ENCODE results near the gene PNRC2. TPM values are rescaled to one million over a fixed set of nuclear protein-coding genes. Genes with fewer than 3 reads are reported as not detected.
"Not testable (repeated sequence)": the region's sequence is repeated elsewhere in the genome, so short reads cannot be mapped to it uniquely, and the experiment has no call there.

PNRC2 gene
- total RNA-seq, 6 experiments from 2014 or later: 24.3 to 41.2 (median 33.4) TPM

DNA sequence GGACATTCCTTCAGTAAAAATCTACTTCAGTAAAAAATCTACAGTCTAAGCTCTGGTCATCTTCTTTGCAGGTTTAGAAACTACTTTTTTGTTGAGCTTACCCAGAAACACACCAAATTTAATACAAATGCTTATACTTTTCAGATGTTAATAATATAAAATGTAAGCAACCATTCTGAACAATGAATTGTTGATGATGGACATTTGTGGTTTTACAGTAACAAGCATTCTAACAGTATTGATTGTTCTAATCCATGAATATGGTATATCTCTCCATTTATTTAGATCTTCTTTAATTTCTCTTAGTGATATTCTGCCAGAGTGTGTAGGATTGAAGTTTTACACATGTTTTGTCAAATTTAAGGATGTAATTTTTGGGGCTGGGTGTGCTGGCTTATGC, 47.5 kb downstream of the PNRC2 start:
- intact Hi-C loops (cut with DNase I): no loop called here
- no peaks in the 10 kb centered on the region for H3K9me3 ChIP-seq
- no peaks in the 10 kb centered on the region for H3K36me3 ChIP-seq
- no peak overlapping the region for H3K4me3 ChIP-seq
- peaks cover 0 to 7% (median 0%) of the 10 kb centered on the region in 4 donors for H3K4me1 ChIP-seq
- ATAC-seq (no peak), DNase-seq (no peak)
- no peak for TF ChIP-seq POLR2A (IDR thresholded peaks at IDR 0.05)
- TF ChIP-seq, protein P1, sequence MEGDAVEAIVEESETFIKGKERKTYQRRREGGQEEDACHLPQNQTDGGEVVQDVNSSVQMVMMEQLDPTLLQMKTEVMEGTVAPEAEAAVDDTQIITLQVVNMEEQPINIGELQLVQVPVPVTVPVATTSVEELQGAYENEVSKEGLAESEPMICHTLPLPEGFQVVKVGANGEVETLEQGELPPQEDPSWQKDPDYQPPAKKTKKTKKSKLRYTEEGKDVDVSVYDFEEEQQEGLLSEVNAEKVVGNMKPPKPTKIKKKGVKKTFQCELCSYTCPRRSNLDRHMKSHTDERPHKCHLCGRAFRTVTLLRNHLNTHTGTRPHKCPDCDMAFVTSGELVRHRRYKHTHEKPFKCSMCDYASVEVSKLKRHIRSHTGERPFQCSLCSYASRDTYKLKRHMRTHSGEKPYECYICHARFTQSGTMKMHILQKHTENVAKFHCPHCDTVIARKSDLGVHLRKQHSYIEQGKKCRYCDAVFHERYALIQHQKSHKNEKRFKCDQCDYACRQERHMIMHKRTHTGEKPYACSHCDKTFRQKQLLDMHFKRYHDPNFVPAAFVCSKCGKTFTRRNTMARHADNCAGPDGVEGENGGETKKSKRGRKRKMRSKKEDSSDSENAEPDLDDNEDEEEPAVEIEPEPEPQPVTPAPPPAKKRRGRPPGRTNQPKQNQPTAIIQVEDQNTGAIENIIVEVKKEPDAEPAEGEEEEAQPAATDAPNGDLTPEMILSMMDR (IDR thresholded peaks at IDR 0.05): no peak
- no peaks in the 10 kb centered on the region for H3K27me3 ChIP-seq
- H3K27ac ChIP-seq: no peak overlapping the region

DNA sequence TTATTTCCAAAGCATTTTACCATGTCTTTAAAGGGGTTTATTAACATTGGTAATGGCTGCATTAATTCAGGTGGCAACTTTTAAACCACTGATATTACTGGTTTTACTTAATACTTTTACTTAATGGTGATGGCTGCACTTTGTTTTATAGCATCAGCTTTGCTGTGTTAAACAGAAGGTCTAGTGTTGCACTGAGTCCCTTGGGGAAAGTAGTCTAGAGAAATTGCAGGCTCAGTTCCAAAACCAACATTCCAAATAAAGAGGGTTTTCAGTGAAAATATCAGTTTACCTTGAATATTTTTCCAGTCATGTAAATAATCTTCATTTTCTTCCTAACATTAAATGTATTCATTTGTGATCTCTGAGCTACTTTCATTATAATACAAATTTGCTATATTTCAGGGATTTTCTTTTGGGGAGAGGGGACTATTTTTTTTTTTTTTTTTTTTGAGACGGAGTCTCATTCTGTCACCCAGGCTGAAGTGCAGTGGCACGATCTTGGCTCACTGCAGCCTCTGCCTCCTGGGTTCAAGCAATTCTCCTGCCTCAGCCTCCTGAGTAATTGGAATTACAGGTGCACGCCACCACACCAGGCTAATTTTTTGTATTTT, 49.1 kb downstream of the PNRC2 start:
- DNase-seq; intact Hi-C loops (cut with DNase I); H3K9me3 ChIP-seq; H3K4me3 ChIP-seq; H3K27me3 ChIP-seq; H3K27ac ChIP-seq; H3K36me3 ChIP-seq; H3K4me1 ChIP-seq; ATAC-seq: not testable (repeated sequence)
- 0% methylated on average over 1 of the region's 3 CpGs for WGBS (ENCODE audit: insufficient coverage, low coverage, low lambda C conversion rate, missing lambda C conversion rate)

DNA sequence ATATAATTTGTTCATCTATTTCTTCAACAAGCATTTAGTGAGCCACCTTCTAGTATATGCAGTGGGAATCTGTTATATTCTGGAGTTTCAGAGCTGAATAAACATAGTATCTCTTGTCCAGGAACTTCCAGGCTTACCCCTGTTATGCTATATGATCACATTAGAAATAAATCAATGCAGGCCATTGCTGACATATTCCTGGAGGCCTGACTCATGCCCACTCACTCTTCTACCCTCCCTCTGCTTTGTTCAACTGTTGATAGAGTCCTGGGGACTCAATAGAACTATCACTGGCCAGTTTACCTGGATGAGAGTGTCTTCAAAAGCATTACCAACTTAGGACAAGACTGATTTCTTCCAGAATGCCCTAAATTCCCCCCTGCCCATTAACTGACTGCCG, 49.8 kb downstream of the PNRC2 start:
- no peak for TF ChIP-seq POLR2A (IDR thresholded peaks at IDR 0.05)
- TF ChIP-seq, protein P1 (IDR thresholded peaks at IDR 0.05): no peak
- Histone ChIP-seq H3K27me3 (no peaks in the 10 kb centered on the region), H3K4me1 (no peaks in the 10 kb centered on the region), H3K9me3 (no peaks in the 10 kb centered on the region), H3K4me3 (no peak overlapping the region), H3K27ac (no peak overlapping the region), H3K36me3 (no peaks in the 10 kb centered on the region)
- DNase-seq (no peak), ATAC-seq (peak in 1 of 4 donors; percentile 28)
- WGBS (ENCODE audit: insufficient coverage, low coverage, low lambda C conversion rate, missing lambda C conversion rate): no CpG with 5 or more reads among the region's 1 CpG
- intact Hi-C loops (cut with DNase I): no loop called here

DNA sequence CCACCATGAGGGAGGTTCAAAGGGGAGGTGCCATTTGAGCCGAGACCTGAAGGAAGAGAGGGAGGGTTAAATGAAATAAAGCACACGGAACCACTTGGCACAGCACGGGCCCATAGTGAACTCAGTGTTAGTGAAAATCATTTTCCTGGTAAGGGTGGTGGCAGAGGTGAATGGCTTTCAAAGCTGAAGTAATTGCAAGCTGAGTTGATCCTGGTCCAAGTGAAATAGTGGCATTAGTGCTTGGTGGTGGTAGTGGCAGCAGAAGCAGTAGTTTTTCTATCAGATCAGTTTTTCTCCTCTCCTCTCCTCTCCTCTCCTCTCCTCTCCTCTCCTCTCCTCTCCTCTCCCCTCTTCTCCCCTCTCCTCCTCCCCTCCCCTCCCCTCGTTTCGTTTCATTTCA, 51.0 kb downstream of the PNRC2 start:
- TF ChIP-seq POLR2A (IDR thresholded peaks at IDR 0.05): no peak
- TF ChIP-seq, protein P1 (IDR thresholded peaks at IDR 0.05): no peak
- Histone ChIP-seq H3K4me1 (no peaks in the 10 kb centered on the region), H3K27ac (no peak overlapping the region), H3K36me3 (no peaks in the 10 kb centered on the region), H3K9me3 (no peaks in the 10 kb centered on the region), H3K4me3 (no peak overlapping the region), H3K27me3 (no peaks in the 10 kb centered on the region)
- WGBS (ENCODE audit: insufficient coverage, low coverage, low lambda C conversion rate, missing lambda C conversion rate): 62% methylated on average over 2 of the region's 5 CpGs
- intact Hi-C loops (cut with DNase I): no loop called here
- ATAC-seq (no peak), DNase-seq (no peak)

DNA sequence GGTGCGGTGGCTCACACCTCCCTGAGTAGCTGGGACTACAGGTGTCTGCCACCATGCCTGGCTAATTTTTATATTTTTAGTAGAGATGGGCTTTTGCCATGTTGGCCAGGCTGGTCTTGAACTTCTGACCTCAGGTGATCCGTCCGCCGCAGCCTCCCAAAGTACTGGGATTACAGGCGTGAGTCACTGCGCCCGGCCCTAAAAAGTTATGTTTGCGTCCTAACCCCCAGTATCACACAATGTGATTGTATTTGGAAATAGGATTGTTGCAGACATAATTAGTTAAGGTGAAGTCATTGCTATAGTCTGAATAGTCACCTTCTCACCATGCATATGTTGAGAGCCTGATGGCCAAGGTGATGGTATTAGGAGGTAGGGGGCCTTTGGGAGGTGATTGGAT, 53.2 kb downstream of the PNRC2 start:
- H3K36me3 ChIP-seq; H3K27me3 ChIP-seq; H3K4me1 ChIP-seq; H3K4me3 ChIP-seq; H3K9me3 ChIP-seq; DNase-seq; intact Hi-C loops (cut with DNase I); H3K27ac ChIP-seq; ATAC-seq: not testable (repeated sequence)
- 99% methylated on average over 8 of the region's 8 CpGs for WGBS (ENCODE audit: insufficient coverage, low coverage, low lambda C conversion rate, missing lambda C conversion rate)

MicroRNAs within 50 kb of the gene (microRNA counts, 767-probe panel; counts per million panel counts)
- 237 counts per million for microRNA hsa-miR-378f

Small RNAs within 50 kb of the gene (microRNA-seq; reads per million reads assigned to microRNA genes)
- 0 reads per million in 2 donors for gene MIR378F

Small RNAs within 50 kb of the gene (small RNA-seq; reads per million reads assigned to genes)
- gene MIR378F: 0 reads per million in 2 experiments

Other genes with a start within 250 kb of the PNRC2 start
- gene ELOA, start 216.4 kb upstream of the PNRC2 start, total RNA-seq: 10 to 100 TPM; 21.1 to 42.2 (median 36.1) TPM
- gene PITHD1, start 181.4 kb upstream of the PNRC2 start, total RNA-seq: 10 to 100 TPM; 22.9 to 34.7 (median 30.6) TPM
- 10 to 100 TPM; 28.1 to 69.8 (median 32.6) TPM for gene LYPLA2, start 168.7 kb upstream of the PNRC2 start, total RNA-seq
- 10 to 100 TPM; 25.9 to 46.9 (median 42.0) TPM for gene GALE, start 159.1 kb upstream of the PNRC2 start, total RNA-seq
- gene HMGCL, start 134.4 kb upstream of the PNRC2 start, total RNA-seq: 100 to 1,000 TPM; 143 to 178 (median 160) TPM
- gene FUCA1, start 91.5 kb upstream of the PNRC2 start, total RNA-seq: 10 to 100 TPM; 37.1 to 54.7 (median 45.1) TPM
- gene CNR2, start 46.5 kb upstream of the PNRC2 start, total RNA-seq: under 1 TPM in 4 of 6 experiments, not detected in 2; 0.04 to 0.07 (median 0.06) TPM
- 10 to 100 TPM; 30.6 to 51.5 (median 43.1) TPM for gene SRSF10, start 20.5 kb downstream of the PNRC2 start, total RNA-seq
- gene MYOM3, start 152.3 kb downstream of the PNRC2 start, total RNA-seq: under 1 TPM; 0.04 to 0.37 (median 0.13) TPM
- gene IL22RA1, start 183.3 kb downstream of the PNRC2 start, total RNA-seq: 1 to 10 TPM; 1.8 to 4.5 (median 2.8) TPM
- gene IFNLR1, start 227.5 kb downstream of the PNRC2 start, total RNA-seq: 1 to 10 TPM; 3.4 to 8.3 (median 4.0) TPM

Data from right lobe of liver (tissue), 6 donors.